K562 (cell line): ENCODE results near the gene COL5A1. TPM values are rescaled to one million over a fixed set of nuclear protein-coding genes. Genes with fewer than 3 reads are reported as not detected.

ENCODE experiments used
- ATAC-seq: fragments of 200-7000 bp; cut with Tn5 transposase; 3 replicates; pipeline ENCODE4 v1.9.1; 2020; ENCODE audit warnings: moderate library complexity
- BruUV-seq: library from RNA; stranded (reverse); fragments of 400-500 nt; replicated peaks from 2 replicates; lab custom pipeline; 2021; lab: Mats Ljungman, UMichigan
- CTCF ChIA-PET: fragments of 300-600 bp; formaldehyde crosslinking; extraction: SDS; loops from one replicate; lab custom pipeline; 2021; ENCODE audit warnings: low intra/inter-chr PET ratio; lab: Yijun Ruan, JAX
- POLR2A ChIA-PET: fragments of 300-600, 350-650 bp; sonication (Branson Sonifier 250); formaldehyde crosslinking; extraction: SDS; loops from one replicate; lab custom pipeline; 2021; ENCODE audit warnings: antibody characterized with exemption, inconsistent platforms; lab: Yijun Ruan, JAX
- DNase-seq, 4 experiments: peaks; one replicate each; pipeline versions ENCODE4 v3.0.0 to v3.0.0-alpha.2; 2011 to 2018; ENCODE audit warnings: low spot score in 3 of 4, mixed read lengths in 3 of 4; ENCODE audit errors: extremely low read depth in 1 of 4
- FAIRE-seq: peaks from 2 replicates; lab custom pipeline; 2011; peaks lifted over from hg19 to GRCh38; lab: Jason Lieb, UNC
- H2AFZ ChIP-seq: 2 replicates; pipeline ENCODE4 v1.6.0; 2011; ENCODE audit warnings: low read depth, low read length, control low read depth, inconsistent platforms
- H3K27ac ChIP-seq: fragments of 200-600 bp; 3 replicates; pipeline ENCODE4 v1.8.0; 2011; ENCODE audit warnings: low read depth, mild to moderate bottlenecking, control low read depth, inconsistent platforms, low read length, moderate library complexity, mixed read lengths; ENCODE audit errors: extremely low read depth
- H3K27me3 ChIP-seq, 2 experiments: fragments of 300-600 bp in 1 of 2; 2 replicates in 1 of 2; 3 replicates in 1 of 2; pipeline versions ENCODE4 v1.6.0 to v1.8.0; 2011; ENCODE audit warnings: inconsistent platforms in 2 of 2, low read length in 2 of 2, mild to moderate bottlenecking in 1 of 2, mixed read lengths in 1 of 2, moderate library complexity in 1 of 2; ENCODE audit not compliant: control insufficient read depth in 2 of 2, insufficient read depth in 2 of 2
- H3K36me3 ChIP-seq: fragments of 300-600 bp; 3 replicates; pipeline ENCODE4 v1.8.0; 2011; ENCODE audit warnings: mild to moderate bottlenecking, low read length, inconsistent platforms; ENCODE audit not compliant: control insufficient read depth, insufficient read depth
- H3K4me1 ChIP-seq, 2 experiments: fragments of 200-600 bp in 1 of 2; replicated peaks in 1 of 2; 2 replicates in 1 of 2; 3 replicates in 1 of 2; pipeline versions ENCODE4 v1.5.1 to v1.8.0; 2011; ENCODE audit warnings: inconsistent platforms in 2 of 2, low read length in 2 of 2, mild to moderate bottlenecking in 1 of 2, mixed read lengths in 1 of 2, moderate library complexity in 1 of 2; ENCODE audit not compliant: control insufficient read depth in 2 of 2, insufficient read depth in 2 of 2
- H3K4me2 ChIP-seq: 2 replicates; pipeline ENCODE4 v1.6.1; 2011; ENCODE audit warnings: low read length, control low read depth, inconsistent platforms, mixed read lengths; ENCODE audit not compliant: insufficient read depth
- H3K4me3 ChIP-seq: fragments of 200-600 bp; sonication (generic), shearing (Covaris generic); 2 replicates; pipeline ENCODE4 v1.5.1; 2016; ENCODE audit warnings: control low read depth, inconsistent platforms
- H3K79me2 ChIP-seq: fragments of 200-600 bp; 3 replicates; pipeline ENCODE4 v1.8.0; 2011; ENCODE audit warnings: low read length, inconsistent platforms; ENCODE audit not compliant: control insufficient read depth, insufficient read depth
- H3K9ac ChIP-seq, 2 experiments: 2 replicates each; pipeline versions ENCODE4 v1.6.0 to v1.6.1; 2011; ENCODE audit warnings: low read depth in 2 of 2, low read length in 2 of 2, control low read depth in 1 of 2, inconsistent platforms in 1 of 2, mild to moderate bottlenecking in 1 of 2, mixed read lengths in 1 of 2; ENCODE audit not compliant: insufficient read depth in 1 of 2
- H3K9me1 ChIP-seq: one replicate; pipeline ENCODE4 v1.6.0; 2011; ENCODE audit warnings: inconsistent platforms, mild to moderate bottlenecking, low read length, moderate library complexity; ENCODE audit not compliant: control insufficient read depth, insufficient read depth
- H3K9me3 ChIP-seq: replicated peaks from 2 replicates; pipeline ENCODE4 v1.5.1; 2011; ENCODE audit warnings: low read depth, low read length, inconsistent platforms; ENCODE audit not compliant: control insufficient read depth, insufficient read depth
- H4K20me1 ChIP-seq: replicated peaks from 2 replicates; pipeline ENCODE4 v1.6.1; 2011; ENCODE audit warnings: low read length, inconsistent platforms, mixed read lengths; ENCODE audit not compliant: control insufficient read depth, insufficient read depth
- PHB2 ChIP-seq: fragments of 450-650 bp; IDR thresholded peaks from 2 replicates; pipeline ENCODE4 v1.6.1; 2017; ENCODE audit warnings: low read depth
- SNRNP70 ChIP-seq: fragments of 200-400 bp; formaldehyde crosslinking; optimal IDR thresholded peaks from 2 replicates; pipeline ENCODE3; 2017; ENCODE audit warnings: low read depth, low read length
- WGBS: fragments of 100-300 bp; shearing (Covaris generic); methylation state at CpG from one replicate; pipeline ENCODE4 v1.1.6; 2016; ENCODE audit warnings: low coverage, mixed read lengths; ENCODE audit not compliant: insufficient coverage; ENCODE audit errors: missing lambda C conversion rate; 5-methylcytosine and 5-hydroxymethylcytosine counted together
- in situ Hi-C: fragments of 300-500 bp; cut with MboI; formaldehyde crosslinking; loops from 4 replicates; pipeline ENCODE4 v1.15.0; 2018; ENCODE audit warnings: inconsistent platforms, mixed read lengths
- intact Hi-C: fragments of 100-400 bp; cut with micrococcal nuclease; formaldehyde crosslinking; loops from 2 replicates; pipeline ENCODE4 v1.14.2; 2022
- polyA plus RNA-seq, 8 experiments: library from polyadenylated mRNA; depleted of rRNA in 4 of 8; stranded (reverse) in 5 of 8; unstranded in 3 of 8; fragments of >200 nt; fragmentation: Nextera tagmentation in 2 of 8; fragmentation: Illumina TruSeq in 1 of 8; extraction: Ambion mirVana in 2 of 8; extraction: Trizol in 1 of 8; gene quantifications; 2 replicates each; pipeline versions ENCODE4 v1.2.1 to v1.2.3, GENCODE V29; 2011 to 2014; ENCODE audit warnings: inconsistent platforms in 1 of 8, missing spikeins in 1 of 8
- total RNA-seq, 7 experiments: library from RNA; depleted of rRNA in 6 of 7; stranded (reverse); fragments of >200 nt in 6 of 7; fragmentation: Illumina TruSeq in 2 of 7; extraction: Trizol in 2 of 7; gene quantifications; 2 replicates each; pipeline versions ENCODE4 v1.2.1 to v1.2.3, GENCODE V29; 2011 to 2021; ENCODE audit warnings: low replicate concordance in 1 of 7

The COL5A1 gene
- total and polyA plus RNA-seq, 9 of the 15 experiments (the other 6 are each of a cell fraction or from before 2014, with no cell fraction given): under 0.01 to 0.13 (median 0.04) TPM; not detected in 6

- H3K27me3 ChIP-seq: peaks cover 3 to 40% of the 10 kb centered on the region in 2 experiments; a peak in 3 of 5 replicates
- ATAC-seq (no peak), FAIRE-seq (no peak), DNase-seq (no peak)
- no peak overlapping the region for H3K4me2 ChIP-seq
- H3K36me3 ChIP-seq: no peaks in the 10 kb centered on the region
- H3K4me3 ChIP-seq: no peak overlapping the region
- BruUV-seq: no TSS peak
- no peaks in the 10 kb centered on the region for H3K9me3 ChIP-seq
- H3K27ac ChIP-seq: no peak overlapping the region
- ChIA-PET CTCF (interaction anchor here (0.7 kb wide), 1 partner anchor 517 kb away, joined by 3 read pairs; no protein-coding TSS in a partner anchor), POLR2A (interaction anchor here (0.7 to 2.0 kb wide), 3 partner anchors 11 to 131 kb away, joined by 3 to 4 read pairs (median 3); no protein-coding TSS in a partner anchor)
- intact Hi-C loops: no loop called here
- H2AFZ ChIP-seq: no peak overlapping the region
- no peaks in the 10 kb centered on the region for H3K79me2 ChIP-seq
- no peaks in the 10 kb centered on the region for H3K4me1 ChIP-seq
- no peaks in the 10 kb centered on the region for H3K9me1 ChIP-seq
- no peaks in the 10 kb centered on the region; the same call in 1 of the 2 replicates for H4K20me1 ChIP-seq
- under 1% methylated on average over 17 of the region's 17 CpGs for WGBS
- H3K9ac ChIP-seq: no peak overlapping the region
- TF ChIP-seq PHB2: no peak
- TF ChIP-seq SNRNP70: no peak
- in situ Hi-C loops: no loop called here
Measured at GRCh38 chr9:134688661-134689320, 47.2 kb downstream of the COL5A1 start.
